ENCODE data around the gene BAIAP2L1. TPM values are rescaled to one million over a fixed set of nuclear protein-coding genes. Genes with fewer than 3 reads are reported as not detected.

BAIAP2L1 gene
- total and polyA plus RNA-seq, 2 donors from 2014 or later: 9.6 to 18.8 TPM

DNA sequence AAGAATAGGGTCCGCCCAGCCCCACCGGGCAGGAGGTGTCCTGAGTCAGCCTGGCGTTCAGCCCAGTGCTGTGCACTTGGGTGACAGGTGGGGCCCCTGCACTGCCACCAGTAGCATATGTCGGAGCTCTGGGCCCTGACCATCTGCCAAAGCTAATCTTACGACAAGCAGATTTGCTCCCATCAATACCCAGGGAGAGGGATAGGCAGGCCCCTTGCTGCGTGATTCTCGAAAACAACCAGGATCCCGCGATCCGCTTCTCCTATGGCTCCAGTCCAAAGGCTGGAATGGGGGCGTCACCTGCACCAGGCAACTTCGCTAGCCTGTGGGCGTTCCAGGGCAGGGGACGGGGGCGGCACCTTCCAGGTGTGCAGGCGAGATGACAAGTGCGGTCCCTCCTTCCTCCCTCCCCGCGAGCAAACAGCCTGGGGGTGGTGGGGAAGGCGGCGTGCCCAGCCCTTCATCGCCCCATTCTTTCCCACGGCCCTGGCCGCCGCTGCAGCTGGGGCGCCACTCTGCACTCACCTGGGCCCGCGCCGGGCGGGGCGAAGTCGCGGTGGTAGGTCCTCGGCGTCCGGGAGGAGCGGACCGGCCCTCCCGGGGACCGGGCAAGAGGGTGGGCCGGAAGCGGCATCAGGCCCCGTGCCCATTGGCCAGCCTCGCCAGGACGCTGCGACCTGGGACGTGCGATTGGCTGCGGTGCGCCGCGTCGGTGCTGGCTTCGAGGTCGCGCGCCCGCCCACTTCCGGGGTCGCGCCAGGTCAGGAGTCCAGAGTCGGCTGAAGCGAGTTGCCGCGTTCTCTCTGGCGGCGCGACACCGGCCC, 149.1 kb downstream of the BAIAP2L1 start, which contains the start of gene TECPR1:
Gene TECPR1 (minus strand): TSS at position 632 of the 824 bp plus-strand sequence. CDS start 6,086 bp downstream, outside the sequence.
- Histone ChIP-seq H3K36me3 (ENCODE audit: control insufficient read depth in 2 of 3, insufficient read depth in 3 of 3, low read length in 3 of 3) (no peaks in the 10 kb centered on the region), H3K27ac (ENCODE audit: low read depth in 2 of 2, low read length in 2 of 2) (peak within 1 kb of the TSS; percentile 77 to 89), H3K4me3 (ENCODE audit: low read length in 3 of 3) (peak within 1 kb of the TSS; percentile 70 to 97 (median 86)), H3K9me3 (ENCODE audit: control insufficient read depth in 2 of 3, insufficient read depth in 1 of 3, low read length in 3 of 3) (no peaks in the 10 kb centered on the region), H3K9ac (ENCODE audit: low read length in 3 of 3) (peak within 1 kb of the TSS; percentile 76 to 90 (median 77)), H3K4me1 (ENCODE audit: control insufficient read depth in 2 of 3, insufficient read depth in 2 of 3, low read depth in 1 of 3, low read length in 3 of 3) (peaks cover 0 to 14% (median 12%) of the 10 kb centered on the region in 3 donors), H3K27me3 (ENCODE audit: control insufficient read depth, insufficient read depth, low read length) (no peaks in the 10 kb centered on the region)
- DNase-seq: peak; percentile 93 to 98 (median 95)
- TF ChIP-seq, protein P1, sequence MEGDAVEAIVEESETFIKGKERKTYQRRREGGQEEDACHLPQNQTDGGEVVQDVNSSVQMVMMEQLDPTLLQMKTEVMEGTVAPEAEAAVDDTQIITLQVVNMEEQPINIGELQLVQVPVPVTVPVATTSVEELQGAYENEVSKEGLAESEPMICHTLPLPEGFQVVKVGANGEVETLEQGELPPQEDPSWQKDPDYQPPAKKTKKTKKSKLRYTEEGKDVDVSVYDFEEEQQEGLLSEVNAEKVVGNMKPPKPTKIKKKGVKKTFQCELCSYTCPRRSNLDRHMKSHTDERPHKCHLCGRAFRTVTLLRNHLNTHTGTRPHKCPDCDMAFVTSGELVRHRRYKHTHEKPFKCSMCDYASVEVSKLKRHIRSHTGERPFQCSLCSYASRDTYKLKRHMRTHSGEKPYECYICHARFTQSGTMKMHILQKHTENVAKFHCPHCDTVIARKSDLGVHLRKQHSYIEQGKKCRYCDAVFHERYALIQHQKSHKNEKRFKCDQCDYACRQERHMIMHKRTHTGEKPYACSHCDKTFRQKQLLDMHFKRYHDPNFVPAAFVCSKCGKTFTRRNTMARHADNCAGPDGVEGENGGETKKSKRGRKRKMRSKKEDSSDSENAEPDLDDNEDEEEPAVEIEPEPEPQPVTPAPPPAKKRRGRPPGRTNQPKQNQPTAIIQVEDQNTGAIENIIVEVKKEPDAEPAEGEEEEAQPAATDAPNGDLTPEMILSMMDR (IDR thresholded peaks at IDR 0.05; ENCODE audit: borderline replicate concordance, extremely low read depth, insufficient read depth): no peak
- intact Hi-C loops (cut with DNase I): no loop called here
- no peak for FAIRE-seq

DNA sequence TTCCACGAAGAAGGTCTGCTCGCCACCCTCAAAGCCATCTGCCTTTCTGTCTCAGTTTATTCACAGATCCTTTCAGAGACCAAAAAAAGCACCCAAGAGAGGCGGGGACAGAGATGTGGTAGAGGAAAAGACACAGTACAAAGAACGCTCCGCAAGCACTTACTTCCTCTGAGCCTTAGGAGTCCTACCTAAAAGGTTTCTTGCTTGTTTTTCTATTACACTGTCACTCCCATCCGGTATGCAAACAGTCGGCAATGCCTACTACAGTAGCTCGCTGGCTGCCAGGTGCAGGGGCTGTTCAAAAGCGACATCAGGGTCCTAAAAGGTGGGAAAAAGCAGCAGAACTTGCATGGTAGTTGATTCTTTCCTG, 149.7 kb downstream of the BAIAP2L1 start:
- peak overlapping the region in 2 of 3 donors; percentile 77 to 90 for H3K9ac ChIP-seq (ENCODE audit: low read length in 3 of 3)
- H3K27me3 ChIP-seq (ENCODE audit: control insufficient read depth, insufficient read depth, low read length): no peaks in the 10 kb centered on the region
- no peaks in the 10 kb centered on the region for H3K9me3 ChIP-seq (ENCODE audit: control insufficient read depth in 2 of 3, insufficient read depth in 1 of 3, low read length in 3 of 3)
- H3K4me3 ChIP-seq (ENCODE audit: low read length in 3 of 3): peak overlapping the region; percentile 70 to 97 (median 86)
- H3K4me1 ChIP-seq (ENCODE audit: control insufficient read depth in 2 of 3, insufficient read depth in 2 of 3, low read depth in 1 of 3, low read length in 3 of 3): peaks cover 0 to 14% (median 12%) of the 10 kb centered on the region in 3 donors
- TF ChIP-seq, protein P1 (IDR thresholded peaks at IDR 0.05; ENCODE audit: borderline replicate concordance, extremely low read depth, insufficient read depth): no peak
- FAIRE-seq (no peak), DNase-seq (peak in 1 of 5 donors; percentile 23)
- H3K27ac ChIP-seq (ENCODE audit: low read depth in 2 of 2, low read length in 2 of 2): peak overlapping the region; percentile 75 to 89
- intact Hi-C loops (cut with DNase I): no loop called here
- no peaks in the 10 kb centered on the region for H3K36me3 ChIP-seq (ENCODE audit: control insufficient read depth in 2 of 3, insufficient read depth in 3 of 3, low read length in 3 of 3)

DNA sequence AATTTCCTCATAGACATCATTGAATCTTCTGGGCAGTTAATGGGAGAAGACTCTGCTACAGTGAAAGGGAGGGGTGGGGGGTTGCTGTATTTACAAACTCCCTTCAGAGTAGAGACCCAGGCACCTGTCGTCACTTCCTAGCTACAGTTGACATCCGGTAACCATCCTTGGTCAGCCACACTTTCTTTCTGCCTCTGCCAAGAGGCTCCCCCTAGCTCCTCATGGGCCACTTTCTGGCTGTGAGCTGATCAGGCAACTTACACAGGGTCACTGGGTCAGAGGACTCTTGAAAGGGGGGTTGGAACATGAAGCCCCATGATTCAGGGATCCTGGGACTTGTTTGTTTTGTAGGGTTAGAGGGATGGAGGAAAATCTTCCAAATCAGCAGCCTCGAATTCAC, 150.1 kb downstream of the BAIAP2L1 start:
- Histone ChIP-seq H3K36me3 (ENCODE audit: control insufficient read depth in 2 of 3, insufficient read depth in 3 of 3, low read length in 3 of 3) (no peaks in the 10 kb centered on the region), H3K4me1 (ENCODE audit: control insufficient read depth in 2 of 3, insufficient read depth in 2 of 3, low read depth in 1 of 3, low read length in 3 of 3) (peaks cover 0 to 14% (median 12%) of the 10 kb centered on the region in 3 donors), H3K9ac (ENCODE audit: low read length in 3 of 3) (peak overlapping the region in 1 of 3 donors; percentile 77), H3K27me3 (ENCODE audit: control insufficient read depth, insufficient read depth, low read length) (no peaks in the 10 kb centered on the region), H3K27ac (ENCODE audit: low read depth in 2 of 2, low read length in 2 of 2) (no peak overlapping the region), H3K9me3 (ENCODE audit: control insufficient read depth in 2 of 3, insufficient read depth in 1 of 3, low read length in 3 of 3) (no peaks in the 10 kb centered on the region), H3K4me3 (ENCODE audit: low read length in 3 of 3) (peak overlapping the region in 2 of 3 donors; percentile 70 to 97)
- intact Hi-C loops (cut with DNase I): no loop called here
- FAIRE-seq: no peak
- no peak for DNase-seq
- TF ChIP-seq, protein P1 (IDR thresholded peaks at IDR 0.05; ENCODE audit: borderline replicate concordance, extremely low read depth, insufficient read depth): no peak

All from kidney (tissue), 14 donors.